H4 (cell line): Measurements from ENCODE around the gene KLK8. TPM values are rescaled to one million over a fixed set of nuclear protein-coding genes. Genes with fewer than 3 reads are reported as not detected.

Experiments
- DNase-seq: peaks from one replicate; pipeline ENCODE4 v3.0.0-alpha.2; 2015; ENCODE audit warnings: low spot score
- total RNA-seq: library from RNA; depleted of rRNA; stranded (reverse); fragments of >200 nt; shearing (Covaris generic); gene quantifications from 2 replicates; pipeline ENCODE4 v1.2.3, GENCODE V29; 2014; rRNA removed

KLK8 gene
- total RNA-seq: not detected in 2 replicates

GRCh38 chr19:51001515-51001914 is at the start of gene KLK8:
Gene KLK8, minus strand, starts transcription at chr19:51001604. Its CDS starts 437 bp downstream, at chr19:51001167.
- no peak for DNase-seq

GRCh38 chr19:51047031-51047335 is 45.6 kb upstream of the KLK8 start:
- no peak for DNase-seq

- DNase-seq: no peak
Measured at GRCh38 chr19:51044327-51044726, 42.9 kb upstream of the KLK8 start.

- no peak for DNase-seq
Measured at GRCh38 chr19:51043497-51043896, 42.1 kb upstream of the KLK8 start.

- no peak for DNase-seq
Measured at GRCh38 chr19:51040151-51040550, 38.7 kb upstream of the KLK8 start.

GRCh38 chr19:51036519-51036918 is 35.1 kb upstream of the KLK8 start:
- DNase-seq: no peak

GRCh38 chr19:51034704-51035103 is 33.3 kb upstream of the KLK8 start, which contains the start of gene KLK12:
Gene KLK12, minus strand, starts transcription at chr19:51035002. Its CDS starts 381 bp downstream, at chr19:51034621.
- no peak for DNase-seq

- no peak for DNase-seq
Measured at GRCh38 chr19:51031880-51032225, 30.4 kb upstream of the KLK8 start.

- DNase-seq: no peak
Measured at GRCh38 chr19:51031220-51031879, 29.9 kb upstream of the KLK8 start.

- no peak for DNase-seq
Measured at GRCh38 chr19:51030631-51031030, 29.2 kb upstream of the KLK8 start.

- DNase-seq: no peak
Measured at GRCh38 chr19:51029718-51030117, 28.3 kb upstream of the KLK8 start.

- DNase-seq: no peak
Measured at GRCh38 chr19:51027873-51028272, 26.5 kb upstream of the KLK8 start.

- DNase-seq: no peak
Measured at GRCh38 chr19:51027126-51027806, 25.9 kb upstream of the KLK8 start.

- no peak for DNase-seq
Measured at GRCh38 chr19:51026554-51026831, 25.1 kb upstream of the KLK8 start, which contains the start of gene KLK11. Gene KLK11, minus strand, starts transcription at chr19:51026616. Its CDS starts 985 bp downstream, at chr19:51025631.

- DNase-seq: no peak
Measured at GRCh38 chr19:51025809-51026553, 24.6 kb upstream of the KLK8 start.

GRCh38 chr19:51025401-51025800 is 24.0 kb upstream of the KLK8 start:
- DNase-seq: no peak

- no peak for DNase-seq
Measured at GRCh38 chr19:51024924-51025323, 23.5 kb upstream of the KLK8 start.

GRCh38 chr19:51023946-51024345 is 22.5 kb upstream of the KLK8 start:
- no peak for DNase-seq

- DNase-seq: no peak
Measured at GRCh38 chr19:51022526-51022925, 21.1 kb upstream of the KLK8 start.

GRCh38 chr19:51020988-51021651 is 19.7 kb upstream of the KLK8 start:
- peak; percentile 61 for DNase-seq

- no peak for DNase-seq
Measured at GRCh38 chr19:51019544-51019925, 18.1 kb upstream of the KLK8 start, which contains the start of gene KLK10. Gene KLK10, minus strand, starts transcription at chr19:51019709. Its CDS starts 579 bp downstream, at chr19:51019130.

- no peak for DNase-seq
Measured at GRCh38 chr19:51018745-51019543, 17.5 kb upstream of the KLK8 start.
